Measurements from ENCODE around the gene RBM38.

RBM38 gene

GRCh38 chr20:57372581-57373350 is 18.4 kb upstream of the RBM38 start:
- intact Hi-C loops (cut with DNase I), result no loop called here
- DNase-seq, result peak in 1 of 10 donors; percentile 75

DNA sequence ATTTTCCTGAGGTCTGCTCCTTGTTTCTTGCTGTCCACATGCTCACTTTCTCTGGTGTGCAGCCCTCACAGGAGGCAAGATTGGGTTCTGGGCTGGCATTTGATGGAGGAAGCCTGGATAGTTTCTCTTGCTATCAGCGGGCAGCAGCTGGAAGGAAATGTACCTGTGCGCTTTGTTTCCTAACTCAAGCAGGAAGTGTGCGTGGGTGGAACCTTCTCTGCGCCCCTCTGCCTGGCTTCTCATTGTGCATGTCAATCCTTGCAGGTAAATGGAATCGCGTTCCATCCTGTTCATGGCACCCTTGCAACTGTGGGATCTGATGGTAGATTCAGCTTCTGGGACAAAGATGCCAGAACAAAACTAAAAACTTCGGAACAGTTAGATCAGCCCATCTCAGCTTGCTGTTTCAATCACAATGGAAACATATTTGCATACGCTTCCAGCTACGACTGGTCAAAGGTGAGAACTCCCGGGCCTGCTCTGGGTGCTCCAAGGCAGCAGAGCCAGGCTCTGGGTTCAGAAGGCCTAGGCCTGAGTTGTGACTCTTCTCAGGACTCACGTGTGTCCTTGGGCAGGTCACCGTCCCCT is 16.8 kb upstream of the RBM38 start:
- intact Hi-C loops (cut with DNase I), result no loop called here
- no peak for DNase-seq

- peak in 1 of 10 donors; percentile 55 for DNase-seq
- intact Hi-C loops (cut with DNase I), result no loop called here
These were observed 16.1 kb upstream of the RBM38 start for GRCh38 chr20:57374931-57375651.

- intact Hi-C loops (cut with DNase I), result no loop called here
- peak in 1 of 10 donors; percentile 48 for DNase-seq
These were observed 15.5 kb upstream of the RBM38 start for GRCh38 chr20:57375652-57376230.

- DNase-seq, result no peak
- intact Hi-C loops (cut with DNase I), result no loop called here
These were observed 13.8 kb upstream of the RBM38 start for GRCh38 chr20:57377350-57377749.

GRCh38 chr20:57378107-57378506 is 13.1 kb upstream of the RBM38 start:
- intact Hi-C loops (cut with DNase I), result no loop called here
- DNase-seq, result no peak

DNA sequence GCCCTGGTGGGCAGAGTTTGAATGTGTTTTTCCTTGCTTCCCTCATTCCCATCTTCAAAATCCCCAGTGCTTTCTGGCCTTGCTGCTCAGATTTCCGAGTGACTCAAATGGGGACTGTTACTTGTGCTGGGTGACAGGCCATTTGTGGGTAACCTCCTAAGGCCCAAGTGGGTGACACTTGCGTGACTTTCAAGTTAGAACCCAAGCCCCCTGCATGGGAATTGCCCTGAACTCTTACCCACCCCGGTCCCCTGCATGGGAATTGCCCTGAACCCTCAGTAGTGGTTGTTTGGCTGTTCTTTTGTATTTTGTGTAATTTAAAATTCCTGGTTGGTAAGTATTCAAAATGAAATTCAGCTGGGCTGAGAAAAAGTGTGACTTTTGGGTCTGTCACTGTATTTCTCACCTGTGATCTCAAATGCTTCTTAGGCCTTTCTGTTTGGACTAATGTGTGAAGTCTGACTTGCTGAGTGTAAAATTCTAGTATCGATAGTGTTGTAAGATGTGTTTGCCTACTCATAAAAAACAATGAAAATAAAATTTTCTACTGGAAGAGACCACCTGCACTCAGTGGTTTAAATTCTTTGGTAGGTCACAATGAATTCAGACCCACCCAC is 12.4 kb upstream of the RBM38 start:
- DNase-seq, result peak in 1 of 10 donors; percentile 29
- intact Hi-C loops (cut with DNase I), result no loop called here

GRCh38 chr20:57379263-57379647 is 11.9 kb upstream of the RBM38 start:
- intact Hi-C loops (cut with DNase I), result no loop called here
- peak in 1 of 10 donors; percentile 14 for DNase-seq

GRCh38 chr20:57380081-57380750 is 11.0 kb upstream of the RBM38 start:
- DNase-seq, result peak in 2 of 10 donors; percentile 27 to 74
- intact Hi-C loops (cut with DNase I), result loop anchor here (5.0 to 10.0 kb wide), 2 partner anchors 212 to 835 kb away; no protein-coding TSS in a partner anchor

DNA sequence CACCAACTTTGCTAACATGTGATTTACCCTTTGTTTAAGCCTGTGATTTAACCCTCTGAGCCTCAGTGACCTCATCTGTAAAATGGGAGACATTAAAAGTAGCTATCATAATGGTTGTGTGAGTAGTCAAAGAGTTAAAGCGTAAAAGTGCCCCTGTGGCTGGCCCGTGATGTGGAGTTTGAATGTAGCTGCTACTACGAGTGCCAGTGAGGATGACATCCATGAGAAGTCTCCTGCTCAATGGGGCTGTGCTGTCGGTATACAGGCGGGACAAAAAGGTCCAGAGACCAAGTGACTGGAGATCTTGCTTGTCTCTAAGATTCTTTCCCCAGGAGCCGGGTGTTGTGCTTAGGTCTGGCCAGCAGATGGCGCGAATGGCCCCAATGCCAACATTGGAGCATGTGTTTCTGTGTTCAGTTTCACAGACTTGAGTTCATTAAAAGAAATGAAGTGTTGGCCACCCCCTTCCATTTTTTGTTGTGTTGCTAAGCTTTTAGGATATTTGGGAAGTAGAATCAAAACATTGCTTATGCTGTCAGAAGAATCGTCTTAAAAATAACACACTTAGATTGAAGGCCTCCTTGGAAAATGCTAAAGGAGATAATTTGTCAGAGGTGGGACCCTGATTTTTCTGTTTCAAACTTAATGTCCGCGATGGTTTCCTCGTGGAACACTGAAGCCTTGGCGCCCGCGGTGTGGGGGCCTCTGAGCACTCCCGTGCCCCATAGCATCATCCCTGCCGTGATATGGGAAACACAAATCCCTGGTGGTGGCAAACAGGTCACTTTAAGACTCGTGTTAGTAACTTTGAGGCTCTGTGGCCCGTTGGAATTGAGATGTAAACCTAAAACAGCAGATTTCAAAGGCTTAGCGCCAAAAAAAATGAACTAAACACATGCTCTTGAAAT is 9.3 kb upstream of the RBM38 start:
- DNase-seq, result peak; percentile 79 to 98 (median 92)

GRCh38 chr20:57382516-57382915 is 8.7 kb upstream of the RBM38 start:
- no peak for DNase-seq
- intact Hi-C loops (cut with DNase I), result loop anchor here (5.0 to 10.0 kb wide), 2 partner anchors 210 to 832 kb away; no protein-coding TSS in a partner anchor

More for the DNA sequence above, 9.3 kb upstream of the RBM38 start:
- intact Hi-C loops (cut with DNase I), result loop anchor here (1.0 to 10.0 kb wide), 3 partner anchors 113 to 833 kb away; no protein-coding TSS in a partner anchor

DNA sequence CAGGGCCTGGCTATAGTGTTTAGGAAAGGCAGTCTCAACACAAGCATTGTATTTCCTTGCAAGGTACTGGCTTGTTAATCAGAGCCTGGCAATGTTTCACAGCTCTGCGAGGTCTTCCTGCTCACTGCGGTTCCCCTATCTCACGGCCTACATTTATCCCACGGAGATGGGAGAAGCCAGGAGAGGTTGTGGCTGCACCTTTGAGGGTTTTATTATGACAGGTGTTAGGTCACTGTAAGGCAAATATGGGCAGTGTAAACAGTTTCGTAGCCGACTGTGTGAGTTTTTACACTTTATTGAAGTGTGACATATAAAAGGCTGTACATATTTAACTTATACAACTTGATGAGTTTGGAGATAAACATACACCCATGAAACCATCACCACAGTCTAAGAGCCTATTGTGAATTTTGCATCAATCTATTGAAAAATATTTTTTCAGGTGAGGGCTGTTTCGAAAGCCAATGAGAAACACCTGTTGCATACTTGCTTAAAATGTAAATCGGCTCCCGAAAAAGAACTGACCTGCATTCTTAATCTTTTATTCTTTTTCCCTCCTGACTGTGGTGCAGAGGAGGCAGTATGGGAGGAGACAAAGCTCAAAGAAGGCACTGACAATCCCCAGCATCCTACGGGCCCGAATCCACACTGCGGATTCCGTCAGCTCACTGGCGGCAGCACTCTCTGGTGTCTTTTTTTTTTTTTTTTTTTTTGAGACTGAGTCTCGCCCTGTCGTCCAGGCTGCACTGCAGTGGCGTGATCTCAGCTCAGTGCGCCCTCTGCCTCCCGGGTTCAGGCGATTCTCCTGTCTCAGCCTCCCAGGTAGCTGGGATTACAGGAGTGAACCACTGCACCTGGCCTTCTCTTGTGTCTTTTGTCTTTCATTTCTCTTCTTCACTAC is 7.5 kb upstream of the RBM38 start:
- DNase-seq, result peak in 2 of 10 donors; percentile 48 to 57
- intact Hi-C loops (cut with DNase I), result loop anchor here (5.0 to 10.0 kb wide), 2 partner anchors 209 to 831 kb away; no protein-coding TSS in a partner anchor

DNA sequence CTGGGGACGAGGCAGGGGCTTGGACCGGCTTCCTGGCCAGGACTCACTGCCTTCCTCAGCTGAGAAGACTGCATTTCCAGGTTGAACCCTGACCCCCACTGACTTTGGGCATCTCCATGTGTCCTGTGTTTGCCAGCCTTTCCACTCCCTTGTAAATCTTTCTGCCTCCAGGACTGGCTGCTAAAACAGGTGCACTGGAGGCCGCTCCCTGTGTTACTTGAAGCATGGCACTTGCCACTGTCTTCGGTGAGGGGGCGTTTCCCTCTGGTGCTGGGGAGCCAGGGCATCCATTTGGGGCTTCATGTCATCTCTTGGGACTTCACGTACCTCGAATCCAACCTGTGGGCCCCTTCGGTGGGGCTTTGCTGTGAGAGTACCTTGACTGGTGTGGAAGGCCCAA is 6.7 kb upstream of the RBM38 start:
- peak in 2 of 10 donors; percentile 31 to 40 for DNase-seq
- intact Hi-C loops (cut with DNase I), result loop anchor here (5.0 to 10.0 kb wide), 2 partner anchors 208 to 830 kb away; no protein-coding TSS in a partner anchor

- intact Hi-C loops (cut with DNase I), result loop anchor here (5.0 to 10.0 kb wide), 2 partner anchors 207 to 830 kb away; no protein-coding TSS in a partner anchor
- peak in 2 of 10 donors; percentile 51 to 72 for DNase-seq
These were observed 6.0 kb upstream of the RBM38 start for GRCh38 chr20:57384953-57385761.

GRCh38 chr20:57385940-57386339 is 5.3 kb upstream of the RBM38 start:
- DNase-seq, result peak in 2 of 10 donors; percentile 45 to 67
- intact Hi-C loops (cut with DNase I), result loop anchor here (10.0 kb wide), 1 partner anchor 829 kb away; no protein-coding TSS in a partner anchor

DNA sequence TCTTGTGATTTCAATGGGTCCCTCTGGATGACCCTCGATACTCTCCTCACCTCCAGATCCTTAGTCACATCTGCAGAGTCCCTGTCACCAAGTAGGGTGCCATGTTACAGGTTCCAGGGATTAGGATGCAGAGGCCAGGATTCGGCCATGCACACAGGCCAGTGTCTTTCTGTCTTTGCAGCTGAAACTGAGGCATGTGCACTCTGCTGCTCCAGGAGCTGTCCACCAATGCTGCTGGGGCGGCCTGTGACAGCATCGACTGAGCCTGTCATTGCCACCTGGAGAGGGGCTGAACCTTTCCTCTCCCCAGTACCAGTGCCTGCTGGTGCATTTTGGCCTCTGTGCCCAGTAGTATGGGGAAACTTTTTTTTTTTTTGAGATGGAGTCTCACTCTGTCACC is 4.4 kb upstream of the RBM38 start:
- intact Hi-C loops (cut with DNase I), result loop anchor here (10.0 kb wide), 1 partner anchor 828 kb away; no protein-coding TSS in a partner anchor

More for the DNA sequence above, 4.4 kb upstream of the RBM38 start:
- peak in 2 of 10 donors; percentile 8 to 55 for DNase-seq
